ENCODE results near the gene CCDC92B. TPM values are rescaled to one million over a fixed set of nuclear protein-coding genes. Genes with fewer than 3 reads are reported as not detected.

CCDC92B gene
- total and polyA plus RNA-seq, 2 of the 13 experiments (the other 11 are each of a cell fraction or from before 2014, with no cell fraction given) = not detected

GRCh38 chr17:2749784-2750181, 331 bp upstream of the CCDC92B start (continued):
- TF ChIP-seq ZFY (CRISPR knock-in tag; IDR thresholded peaks at IDR 0.05) (peak; percentile 81), TEF (CRISPR knock-in tag; IDR thresholded peaks at IDR 0.05) (peak; percentile 98), ZSCAN30 (CRISPR knock-in tag; IDR thresholded peaks at IDR 0.05) (no peak), FOXC1 (CRISPR knock-in tag; IDR thresholded peaks at IDR 0.05; ENCODE audit: borderline replicate concordance) (peak; percentile 91; the same call in 1 of the 2 replicates), DMTF1 (CRISPR knock-in tag; IDR thresholded peaks at IDR 0.05) (no peak), ZNF556 (CRISPR knock-in tag; IDR thresholded peaks at IDR 0.05; ENCODE audit: borderline replicate concordance) (no peak), SIX1 (CRISPR knock-in tag; IDR thresholded peaks at IDR 0.05; ENCODE audit: borderline replicate concordance) (0 out of 2 replicates have a peak, but pooled peaks have one; percentile 22), ZNF747 (CRISPR knock-in tag; IDR thresholded peaks at IDR 0.05; ENCODE audit: borderline replicate concordance) (peak; percentile 70; the same call in 1 of the 2 replicates), SKI (IDR thresholded peaks at IDR 0.05; ENCODE audit: partially characterized antibody) (no peak), NFE2 (CRISPR knock-in tag; IDR thresholded peaks at IDR 0.05) (no peak), ZBTB4 (CRISPR knock-in tag; IDR thresholded peaks at IDR 0.05; ENCODE audit: borderline replicate concordance) (peak; percentile 59; the same call in 1 of the 2 replicates), ZNF572 (CRISPR knock-in tag; IDR thresholded peaks at IDR 0.05) (no peak), CEBPB (IDR thresholded peaks at IDR 0.05; ENCODE audit: borderline replicate concordance, low read depth, low read length) (no peak), ZNF296 (CRISPR knock-in tag; conservative IDR thresholded peaks at IDR 0.05) (peak; percentile 85; the same call in 1 of the 2 replicates)
- TF ChIP-seq, protein P1, sequence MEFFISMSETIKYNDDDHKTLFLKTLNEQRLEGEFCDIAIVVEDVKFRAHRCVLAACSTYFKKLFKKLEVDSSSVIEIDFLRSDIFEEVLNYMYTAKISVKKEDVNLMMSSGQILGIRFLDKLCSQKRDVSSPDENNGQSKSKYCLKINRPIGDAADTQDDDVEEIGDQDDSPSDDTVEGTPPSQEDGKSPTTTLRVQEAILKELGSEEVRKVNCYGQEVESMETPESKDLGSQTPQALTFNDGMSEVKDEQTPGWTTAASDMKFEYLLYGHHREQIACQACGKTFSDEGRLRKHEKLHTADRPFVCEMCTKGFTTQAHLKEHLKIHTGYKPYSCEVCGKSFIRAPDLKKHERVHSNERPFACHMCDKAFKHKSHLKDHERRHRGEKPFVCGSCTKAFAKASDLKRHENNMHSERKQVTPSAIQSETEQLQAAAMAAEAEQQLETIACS (CRISPR knock-in tag; IDR thresholded peaks at IDR 0.05) = peak; percentile 64; the same call in 1 of the 2 replicates
- TF ChIP-seq, protein P2, sequence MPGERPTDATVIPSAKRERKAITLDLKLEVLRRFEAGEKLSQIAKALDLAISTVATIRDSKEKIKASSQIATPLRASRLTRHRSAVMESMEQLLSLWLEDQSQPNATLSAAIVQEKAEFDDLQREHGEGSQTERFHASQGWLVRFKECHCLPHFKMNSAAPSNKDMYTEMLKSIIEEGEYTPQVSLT (CRISPR knock-in tag; IDR thresholded peaks at IDR 0.05; ENCODE audit: borderline replicate concordance, low read depth) = no peak
- TF ChIP-seq, protein P3, sequence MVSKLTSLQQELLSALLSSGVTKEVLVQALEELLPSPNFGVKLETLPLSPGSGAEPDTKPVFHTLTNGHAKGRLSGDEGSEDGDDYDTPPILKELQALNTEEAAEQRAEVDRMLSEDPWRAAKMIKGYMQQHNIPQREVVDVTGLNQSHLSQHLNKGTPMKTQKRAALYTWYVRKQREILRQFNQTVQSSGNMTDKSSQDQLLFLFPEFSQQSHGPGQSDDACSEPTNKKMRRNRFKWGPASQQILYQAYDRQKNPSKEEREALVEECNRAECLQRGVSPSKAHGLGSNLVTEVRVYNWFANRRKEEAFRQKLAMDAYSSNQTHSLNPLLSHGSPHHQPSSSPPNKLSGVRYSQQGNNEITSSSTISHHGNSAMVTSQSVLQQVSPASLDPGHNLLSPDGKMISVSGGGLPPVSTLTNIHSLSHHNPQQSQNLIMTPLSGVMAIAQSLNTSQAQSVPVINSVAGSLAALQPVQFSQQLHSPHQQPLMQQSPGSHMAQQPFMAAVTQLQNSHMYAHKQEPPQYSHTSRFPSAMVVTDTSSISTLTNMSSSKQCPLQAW (CRISPR knock-in tag; IDR thresholded peaks at IDR 0.05) = 0 out of 2 replicates have a peak, but pooled peaks have one; percentile 49
- TF ChIP-seq, protein P4, sequence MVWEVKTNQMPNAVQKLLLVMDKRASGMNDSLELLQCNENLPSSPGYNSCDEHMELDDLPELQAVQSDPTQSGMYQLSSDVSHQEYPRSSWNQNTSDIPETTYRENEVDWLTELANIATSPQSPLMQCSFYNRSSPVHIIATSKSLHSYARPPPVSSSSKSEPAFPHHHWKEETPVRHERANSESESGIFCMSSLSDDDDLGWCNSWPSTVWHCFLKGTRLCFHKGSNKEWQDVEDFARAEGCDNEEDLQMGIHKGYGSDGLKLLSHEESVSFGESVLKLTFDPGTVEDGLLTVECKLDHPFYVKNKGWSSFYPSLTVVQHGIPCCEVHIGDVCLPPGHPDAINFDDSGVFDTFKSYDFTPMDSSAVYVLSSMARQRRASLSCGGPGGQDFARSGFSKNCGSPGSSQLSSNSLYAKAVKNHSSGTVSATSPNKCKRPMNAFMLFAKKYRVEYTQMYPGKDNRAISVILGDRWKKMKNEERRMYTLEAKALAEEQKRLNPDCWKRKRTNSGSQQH (CRISPR knock-in tag; IDR thresholded peaks at IDR 0.05; ENCODE audit: low read depth) = peak; percentile 99
